ENCODE data around the gene PASD1.

The PASD1 gene

DNA sequence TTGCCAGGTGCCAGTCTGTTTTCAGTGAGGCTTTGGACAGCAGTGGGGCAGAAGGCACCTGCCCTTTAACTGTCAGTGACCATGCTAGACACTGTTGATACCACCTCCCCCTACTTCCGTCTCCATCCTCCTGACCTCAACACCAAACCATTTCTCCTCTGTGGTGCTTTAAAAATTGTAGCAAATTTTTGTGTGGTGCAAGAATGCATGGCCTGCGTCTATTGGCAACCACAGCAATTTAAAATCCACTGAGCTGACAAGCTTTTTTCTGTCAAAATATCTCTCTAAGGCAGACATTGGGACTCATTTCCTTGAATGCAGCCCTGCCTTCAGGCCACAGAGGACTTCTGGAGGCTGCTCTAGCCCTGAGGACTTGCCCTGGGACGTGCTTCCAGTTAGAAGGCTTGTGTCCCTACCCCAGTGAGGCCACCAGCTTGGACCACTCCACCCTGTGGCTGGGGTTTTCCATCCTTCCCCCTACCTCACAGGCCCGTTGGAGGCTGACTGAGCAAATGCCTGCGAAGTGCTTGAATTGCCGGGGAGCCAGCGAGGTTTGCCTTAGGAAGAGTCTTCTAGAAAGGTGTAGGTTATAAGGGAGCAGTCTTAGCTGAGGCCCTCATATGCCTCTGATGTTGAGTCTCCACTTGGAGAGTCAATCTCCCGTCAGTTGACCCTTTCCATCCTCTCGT, 138.7 kb downstream of the PASD1 start:
- DNase-seq, result no peak

DNA sequence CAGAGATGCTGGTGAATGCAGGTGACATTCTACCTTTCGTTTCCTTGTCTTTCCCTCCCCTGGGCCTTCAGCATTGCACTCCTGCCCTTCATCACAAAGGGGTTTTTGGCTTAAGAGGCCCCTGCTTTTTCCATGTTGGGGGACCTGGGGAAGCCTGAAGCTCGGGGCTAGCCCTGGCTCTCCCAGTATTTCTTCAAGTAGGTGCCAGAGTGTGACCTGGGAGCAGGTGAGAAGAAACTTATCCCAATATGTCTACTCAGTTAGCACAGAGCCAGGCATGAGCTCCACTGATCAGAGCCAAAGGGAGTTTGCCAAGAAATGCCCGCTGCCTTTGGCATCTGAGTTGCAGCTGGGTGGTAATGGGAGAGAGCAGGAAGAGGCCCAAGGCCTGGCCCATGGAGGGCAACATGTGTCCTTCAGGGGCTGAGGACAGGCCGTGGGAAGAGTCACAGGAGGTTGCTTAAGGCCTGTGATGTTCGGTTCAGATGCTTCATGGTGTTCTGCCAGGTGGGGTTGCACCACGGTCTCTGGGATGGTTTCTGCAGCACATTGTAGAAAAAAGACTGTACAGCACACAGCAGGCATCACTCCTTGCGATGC, 139.4 kb downstream of the PASD1 start:
- no peak for DNase-seq

DNA sequence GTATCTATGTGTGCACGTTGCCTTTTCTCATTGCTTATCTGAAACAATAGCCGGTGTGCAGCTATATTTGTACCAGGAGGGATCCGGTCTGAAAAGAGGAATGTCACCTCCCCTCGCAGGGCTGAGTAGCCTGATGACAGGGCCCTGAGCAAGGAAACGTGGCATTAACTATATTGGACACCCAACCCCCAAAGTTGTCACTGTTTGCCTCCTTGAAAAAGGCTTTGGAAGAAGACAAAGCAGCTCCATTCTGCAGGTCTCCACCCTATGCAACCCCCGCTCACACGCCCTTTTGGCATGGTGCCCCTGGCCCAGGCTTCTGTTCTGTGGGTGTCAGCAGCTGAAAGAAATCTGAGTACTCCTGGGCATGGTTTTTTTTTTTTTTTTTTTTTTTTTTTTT, 140.0 kb downstream of the PASD1 start:
- no peak for DNase-seq

DNA sequence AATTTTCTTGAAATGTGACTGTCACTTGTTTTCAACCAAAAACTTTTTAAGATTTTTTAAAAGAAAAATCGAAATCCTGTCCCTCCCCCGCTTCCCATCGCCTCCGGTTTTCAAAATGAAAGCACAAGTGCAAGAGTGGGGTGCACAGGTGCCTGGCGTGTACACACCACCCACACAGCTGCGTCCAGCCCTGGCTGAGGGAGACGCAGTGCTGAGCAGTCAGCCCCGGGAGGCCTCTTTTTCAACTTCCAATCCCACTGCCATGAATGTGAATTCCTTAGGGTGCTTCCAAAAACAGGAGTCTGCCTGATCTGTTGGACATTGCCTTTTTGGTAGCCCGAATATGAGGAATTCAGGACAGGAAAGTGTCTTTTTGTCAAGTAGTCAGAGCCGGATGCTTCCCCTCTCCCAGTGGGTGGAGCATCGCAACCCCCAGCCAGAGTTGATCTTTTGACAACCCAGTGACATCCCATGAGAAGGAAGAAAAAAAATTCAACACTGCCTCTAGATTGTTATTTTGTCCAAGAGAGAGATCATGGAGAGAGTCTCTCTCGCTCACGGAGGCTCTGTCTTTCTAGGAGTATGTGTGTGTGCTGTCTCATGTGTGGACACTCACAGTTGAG, 140.7 kb downstream of the PASD1 start:
- no peak for DNase-seq

DNA sequence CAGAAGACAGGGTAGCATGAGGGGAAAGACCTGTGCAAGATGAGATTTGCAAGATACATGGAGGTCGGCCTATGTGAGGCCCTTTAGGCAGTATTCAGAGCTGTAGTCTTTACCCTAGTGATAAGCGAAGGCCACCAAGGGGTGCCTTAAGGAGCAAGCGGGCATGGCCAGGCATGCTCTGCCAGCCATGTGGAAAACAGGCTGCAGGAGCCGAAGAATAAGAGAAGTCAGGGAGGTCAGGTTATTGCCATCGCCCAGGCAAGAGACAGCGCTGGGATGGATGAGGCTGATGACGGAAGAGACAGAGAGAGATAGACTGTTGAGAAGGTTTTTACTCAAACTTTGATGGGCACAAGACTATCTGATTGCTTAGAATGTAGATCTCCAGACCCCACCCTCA, 145.3 kb downstream of the PASD1 start:
- DNase-seq, result no peak

DNA sequence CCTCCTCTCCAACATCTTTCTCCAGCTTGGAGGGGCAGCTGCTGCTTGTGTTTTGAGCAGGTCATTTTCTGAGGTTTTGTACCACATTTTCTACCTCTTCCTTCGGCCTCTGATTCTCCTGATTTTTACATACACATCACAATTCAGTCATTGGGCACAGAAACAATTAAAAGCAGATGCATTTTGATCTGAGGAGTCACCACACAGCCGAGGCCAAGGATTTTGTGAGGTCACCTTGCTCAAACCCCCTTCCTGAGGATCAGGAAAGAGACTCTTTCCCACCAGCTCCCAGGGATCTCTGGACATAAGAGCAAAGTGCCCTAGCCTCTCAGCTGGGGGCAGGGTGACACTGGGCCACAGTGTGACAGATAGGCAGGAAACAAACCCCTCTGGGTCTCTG, 147.0 kb downstream of the PASD1 start:
- DNase-seq, result no peak

DNA sequence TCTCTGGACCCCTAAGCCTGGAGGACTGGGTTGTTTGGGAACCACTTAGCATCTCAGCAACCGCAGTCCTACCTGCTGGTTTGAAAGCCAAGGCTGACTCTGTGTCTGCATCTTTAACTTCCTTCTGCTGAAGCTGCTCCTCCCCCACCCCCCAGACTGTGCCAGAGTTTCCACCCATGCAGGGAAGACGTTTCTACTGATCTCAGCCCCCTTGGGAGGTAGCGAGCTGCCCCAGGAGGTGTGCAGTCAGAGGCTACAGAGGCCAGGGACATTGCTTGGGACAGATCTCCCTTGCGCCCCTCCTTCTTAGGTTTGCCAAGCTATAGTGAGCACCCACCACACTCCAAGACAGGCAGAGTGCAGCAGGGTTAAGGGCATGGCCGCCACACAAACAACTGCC, 147.7 kb downstream of the PASD1 start:
- DNase-seq, result no peak

DNA sequence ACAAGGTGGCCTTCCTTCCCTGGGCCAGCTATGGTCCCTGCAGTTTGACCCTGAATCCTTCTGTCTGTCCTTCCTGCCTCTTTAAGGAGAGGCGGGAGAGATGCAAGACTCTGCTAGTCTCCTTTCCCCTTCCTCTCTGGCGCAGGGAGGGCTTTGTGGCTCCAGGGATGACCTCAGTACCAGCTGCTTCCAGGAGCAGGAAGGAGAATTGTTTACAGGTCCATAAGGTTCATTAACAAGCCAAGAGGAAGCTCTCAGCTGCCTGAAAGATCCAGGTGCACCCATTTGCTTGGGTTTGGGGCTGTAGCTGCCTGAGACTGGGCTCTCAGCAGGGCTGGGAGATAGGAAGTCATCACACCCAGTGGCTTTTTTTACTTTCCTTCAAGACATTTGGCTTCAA, 148.3 kb downstream of the PASD1 start:
- DNase-seq, result no peak

DNA sequence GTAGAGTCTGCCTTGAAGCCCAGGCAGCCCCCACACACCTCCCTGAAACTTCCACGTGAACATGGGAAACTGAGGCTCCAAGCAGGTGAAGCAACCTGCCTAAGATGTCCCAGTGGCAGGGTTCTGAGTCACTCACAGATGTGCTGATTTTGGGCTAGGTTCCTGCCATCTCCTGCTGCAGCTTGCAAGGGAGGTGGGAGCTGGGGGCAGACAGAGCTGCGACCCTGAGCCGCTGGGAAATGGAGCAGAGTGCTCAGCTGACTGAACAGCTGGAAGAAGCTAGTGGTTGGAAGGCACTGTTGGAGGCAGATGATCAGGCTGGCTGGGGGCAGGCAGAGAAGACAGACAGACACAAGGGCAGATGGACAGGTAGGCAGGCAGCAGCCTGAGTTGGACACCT, 148.8 kb downstream of the PASD1 start:
- no peak for DNase-seq

DNA sequence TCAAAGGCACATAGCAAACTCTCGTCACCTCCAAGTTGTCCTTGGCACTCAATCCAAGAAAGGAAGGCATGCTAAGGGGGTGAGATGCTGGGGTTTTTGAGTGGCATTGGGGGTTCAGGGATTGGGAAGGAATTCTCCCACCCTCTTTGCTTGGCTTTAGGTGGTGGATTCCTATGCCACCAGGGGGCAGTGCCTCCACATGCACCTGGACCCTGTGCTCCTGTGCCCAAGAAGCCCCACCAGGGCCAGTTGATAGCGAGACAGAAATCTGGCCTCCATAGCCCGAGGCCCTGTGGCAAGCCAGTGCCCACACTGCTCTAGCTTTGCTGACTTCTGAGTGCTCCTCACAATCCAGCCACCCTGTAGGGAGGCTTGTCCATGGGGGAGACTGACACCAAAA, 150.4 kb downstream of the PASD1 start:
- DNase-seq, result no peak

DNA sequence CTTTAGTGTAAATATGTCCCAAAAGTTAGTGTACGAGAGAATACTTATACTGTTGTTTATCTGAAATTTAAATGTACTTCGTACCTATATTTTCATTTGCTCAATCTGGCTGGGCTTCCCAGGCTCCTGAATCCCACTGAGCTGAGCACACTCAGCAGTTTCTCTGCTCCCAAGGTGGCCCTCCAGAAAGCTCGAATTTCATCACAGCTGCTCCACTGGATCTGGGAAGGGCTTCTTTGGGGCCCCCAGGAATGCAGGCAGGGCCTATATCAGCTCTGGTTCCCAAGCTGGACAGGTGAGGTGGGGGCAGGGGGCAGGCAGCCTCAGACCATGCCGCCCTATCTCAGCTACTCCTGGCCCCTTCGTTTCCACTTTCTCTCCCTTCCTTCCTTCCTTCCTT, 150.9 kb downstream of the PASD1 start:
- no peak for DNase-seq

DNA sequence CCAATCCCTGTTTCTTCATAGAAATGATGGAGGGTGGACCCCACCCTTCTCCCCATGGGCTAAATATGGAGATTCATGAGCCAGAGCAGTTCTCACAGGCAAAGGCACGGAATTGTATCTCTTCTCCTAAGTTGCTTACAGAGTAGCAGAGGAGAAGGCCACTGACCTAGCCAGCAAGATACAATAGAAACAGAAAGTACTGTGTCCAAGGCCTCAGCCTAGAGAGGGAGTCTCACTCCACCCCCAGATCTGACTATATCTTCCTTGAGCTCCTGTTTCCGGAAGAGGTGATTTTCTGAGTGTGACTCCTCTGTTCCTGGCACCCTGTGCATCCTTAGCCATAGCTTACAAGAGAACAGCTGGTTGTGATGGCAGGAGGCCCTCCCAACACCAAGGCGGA, 152.3 kb downstream of the PASD1 start, which contains the start of gene FATE1:
FATE1 (plus strand) TSS at position 284 of the 400 bp plus-strand sequence; CDS start at position 369, 85 bp downstream.
- DNase-seq, result no peak

DNA sequence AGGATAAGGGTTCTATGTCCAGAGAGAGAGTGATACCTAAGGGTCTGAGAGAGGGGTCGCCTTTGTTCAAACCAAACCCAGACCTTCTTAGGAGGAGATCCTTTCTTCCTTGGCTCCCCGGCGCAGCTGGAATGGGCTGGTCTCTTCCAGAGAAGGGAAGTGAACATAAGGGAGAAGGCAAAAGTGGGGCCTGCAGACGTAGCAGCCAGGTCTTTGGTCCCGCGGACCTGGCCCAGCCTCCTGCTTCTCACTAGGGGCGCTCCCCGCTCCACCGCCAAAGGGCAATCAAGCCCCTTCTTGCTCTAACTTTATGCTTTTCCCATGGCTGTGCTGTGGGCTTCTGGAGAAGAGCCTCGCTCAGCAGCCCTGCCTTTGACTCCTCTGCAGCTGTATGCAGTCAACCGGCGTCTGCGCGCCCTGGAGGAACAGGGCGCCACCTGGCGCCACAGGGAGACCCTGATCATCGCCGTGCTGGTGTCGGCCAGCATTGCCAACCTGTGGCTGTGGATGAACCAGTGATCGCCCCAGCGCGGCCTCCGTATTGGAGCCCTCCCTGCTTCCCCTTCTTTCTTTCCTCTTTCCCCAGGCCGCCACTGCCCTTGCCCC, 158.9 kb downstream of the PASD1 start:
- no peak for DNase-seq

DNA sequence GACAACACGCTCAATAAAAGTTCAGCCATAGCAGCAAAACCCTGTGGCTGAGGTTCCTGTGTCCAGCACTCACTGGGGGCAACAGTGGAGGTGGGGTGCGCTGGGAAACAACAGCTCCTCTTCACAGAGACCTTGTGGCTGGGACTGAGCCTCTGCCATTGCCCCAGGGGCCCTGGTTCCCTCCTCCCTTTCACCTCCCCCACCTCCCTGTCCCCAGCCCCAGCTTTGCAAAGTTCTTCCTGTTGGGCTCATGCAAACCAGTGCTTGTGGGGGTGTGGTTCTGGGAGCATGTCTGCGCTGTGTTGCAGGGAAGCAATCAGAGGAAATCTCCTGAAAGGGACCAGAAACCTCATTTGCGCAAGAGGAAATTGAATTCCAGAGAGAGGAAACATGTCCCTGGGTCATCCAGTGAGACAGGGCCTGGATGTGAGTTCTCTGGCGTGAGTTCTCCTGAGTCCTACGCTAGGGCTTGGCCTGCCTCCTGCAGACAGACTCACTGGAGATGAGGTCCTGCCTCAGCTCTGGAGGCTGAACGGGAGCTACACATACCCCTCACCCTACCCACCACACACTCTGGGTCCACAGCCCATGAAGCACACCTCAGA, 159.8 kb downstream of the PASD1 start:
- DNase-seq, result no peak

DNA sequence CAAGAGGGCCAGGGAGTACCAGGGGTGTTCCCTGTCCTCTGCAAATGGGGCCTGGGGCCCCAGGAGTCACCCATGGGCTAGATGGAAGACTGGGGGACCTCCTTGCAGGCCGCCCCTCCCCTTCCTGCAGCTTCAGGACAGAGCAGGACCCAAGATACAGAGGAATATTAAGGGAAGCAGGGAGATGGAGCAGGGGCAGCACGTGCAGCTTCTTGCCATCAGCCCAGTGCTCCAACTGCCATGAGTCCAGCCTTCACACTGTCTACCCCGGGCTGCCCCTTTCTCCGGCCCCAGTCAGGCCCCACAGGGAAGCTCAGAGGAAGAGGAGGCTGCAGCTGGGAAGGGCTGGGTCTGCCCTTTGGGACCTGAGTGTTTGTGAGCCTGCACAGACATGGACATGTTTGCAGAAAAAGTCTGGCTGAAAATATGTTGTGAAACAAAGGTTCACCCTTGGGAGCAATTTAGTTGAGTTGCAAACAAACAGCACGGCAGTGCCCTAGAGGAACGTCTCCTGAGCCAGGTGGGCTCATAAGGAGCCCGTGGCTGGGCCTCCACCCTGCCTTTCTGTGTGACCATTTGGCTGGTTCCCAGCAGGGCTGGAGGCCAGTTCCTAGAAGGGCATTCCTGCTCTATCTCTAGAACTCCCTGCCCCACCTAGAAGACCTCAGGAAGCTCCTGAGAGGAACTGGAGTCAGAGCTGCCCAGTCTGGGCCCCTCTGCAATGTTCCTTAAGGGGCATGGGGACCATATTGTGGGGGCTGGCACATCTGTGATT, 161.3 kb downstream of the PASD1 start:
- no peak for DNase-seq

DNA sequence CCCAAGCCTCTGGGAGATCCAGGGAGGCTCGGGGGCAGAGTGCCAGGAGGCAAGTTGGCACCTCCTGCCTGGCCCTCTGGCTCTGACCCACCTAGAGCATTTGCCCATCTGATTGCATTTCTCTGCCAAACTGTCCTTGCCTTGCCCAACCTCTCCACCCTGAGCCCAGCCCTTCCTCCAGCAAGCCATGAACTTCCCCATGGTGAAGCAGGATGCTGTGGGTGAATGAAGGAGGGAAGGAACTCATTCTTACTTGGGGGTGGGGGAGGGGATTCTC, 161.8 kb downstream of the PASD1 start:
- DNase-seq, result no peak
